ENCODE results near the gene C5orf63. TPM values are rescaled to one million over a fixed set of nuclear protein-coding genes. Genes with fewer than 3 reads are reported as not detected.
"Not testable (repeated sequence)": the region's sequence is repeated elsewhere in the genome, so short reads cannot be mapped to it uniquely, and the experiment has no call there.

Gene C5orf63
- total RNA-seq, 1 donor from 2014 or later = 3.6 TPM

DNA sequence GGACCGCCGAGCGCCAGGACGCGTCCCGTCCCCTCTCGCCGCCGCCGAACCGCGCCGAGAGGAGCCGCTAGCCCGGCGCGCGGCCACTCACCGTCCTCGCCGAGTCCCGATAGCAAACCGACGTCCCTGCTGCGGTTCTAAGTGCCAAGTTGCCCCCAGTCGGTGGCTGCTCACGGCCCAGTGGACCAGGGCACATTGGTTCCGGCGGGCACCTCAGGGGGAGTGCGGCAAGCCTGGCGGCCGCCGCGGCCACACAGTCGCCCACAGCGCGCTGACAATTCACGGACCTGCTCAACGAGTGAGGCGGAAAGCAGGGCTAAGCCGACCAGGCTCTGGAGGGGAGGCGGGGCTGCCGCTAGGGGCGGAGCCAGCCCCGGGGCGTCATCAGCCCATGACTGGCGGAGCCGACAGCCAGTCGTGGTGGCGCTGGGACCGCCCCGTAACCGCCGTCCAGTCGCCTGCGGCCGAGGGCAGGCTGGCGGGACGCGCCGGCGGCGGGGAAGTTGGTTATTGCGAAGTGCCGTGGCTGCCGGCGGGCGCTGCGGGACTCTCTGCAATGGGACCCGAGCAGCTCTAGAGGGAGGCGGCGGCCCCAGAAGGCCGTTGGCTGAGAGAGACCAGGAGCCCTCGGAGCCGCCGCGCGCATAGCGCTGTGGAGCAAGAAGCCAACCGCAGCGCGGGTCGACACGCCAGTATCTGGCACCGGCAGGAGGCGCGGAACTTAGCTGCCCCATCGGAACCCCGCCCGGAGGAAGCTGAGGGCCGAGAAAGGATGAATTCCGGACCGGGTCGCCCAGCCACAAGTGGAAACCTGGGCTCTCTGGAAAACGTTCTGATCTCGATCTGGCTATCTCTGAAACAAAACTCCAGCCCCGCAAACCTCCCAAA is 42.8 kb downstream of the C5orf63 start, which contains the start of gene MARCHF3:
TSS of gene MARCHF3 (minus strand) at position 300 of the 888 bp plus-strand sequence. CDS start 112,387 bp downstream, outside the sequence.
- peak; percentile 91 for DNase-seq

GRCh38 chr5:127029581-127030258 is 43.6 kb downstream of the C5orf63 start:
- no peak for DNase-seq

DNA sequence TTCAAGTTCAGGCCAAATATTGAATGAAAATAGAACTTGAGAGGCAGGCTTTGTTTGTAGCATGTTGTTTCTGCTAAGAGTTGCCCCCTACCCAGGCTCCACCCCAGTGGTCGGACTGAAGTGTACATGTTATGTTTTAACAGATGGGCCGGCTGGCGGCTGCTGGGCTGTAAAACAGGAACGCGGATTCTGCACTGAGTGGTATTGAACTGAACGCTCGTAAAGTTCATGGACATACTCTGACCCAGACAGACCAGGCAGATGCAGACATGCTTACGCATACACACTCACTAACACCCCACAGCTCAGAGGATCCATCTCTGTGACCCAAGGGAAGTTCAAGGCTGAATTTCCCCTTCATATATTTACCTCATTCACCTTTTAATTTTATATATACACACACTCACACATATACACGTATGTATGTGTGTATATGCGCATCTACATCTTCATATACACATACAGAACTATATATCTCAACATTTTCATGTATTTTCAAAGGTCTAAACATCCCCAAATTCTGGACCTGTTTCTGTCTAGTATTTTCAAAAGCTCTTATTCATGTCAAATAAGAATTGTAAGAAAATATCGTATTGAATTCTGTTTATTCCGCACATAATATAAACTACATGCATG is 44.4 kb downstream of the C5orf63 start:
- no peak for DNase-seq

DNA sequence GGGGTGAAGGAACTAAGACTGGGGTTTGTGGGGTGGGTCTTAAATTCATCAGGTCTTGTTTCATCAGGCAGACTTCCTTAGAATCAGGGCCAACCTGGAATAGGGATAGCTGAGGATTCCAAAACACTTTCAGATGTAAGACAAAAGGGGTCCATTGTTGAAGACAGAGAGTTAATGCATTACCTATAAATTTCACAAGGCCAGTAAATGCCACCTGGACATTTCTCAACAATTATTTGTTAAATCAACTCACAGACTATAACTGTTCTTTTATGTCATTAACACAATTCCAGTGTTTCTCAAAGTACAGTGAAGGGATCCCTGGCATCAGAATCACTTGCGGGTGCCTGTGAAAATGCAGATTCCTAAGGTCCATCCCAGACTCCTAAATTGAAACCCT is 45.8 kb downstream of the C5orf63 start:
- DNase-seq = no peak

DNA sequence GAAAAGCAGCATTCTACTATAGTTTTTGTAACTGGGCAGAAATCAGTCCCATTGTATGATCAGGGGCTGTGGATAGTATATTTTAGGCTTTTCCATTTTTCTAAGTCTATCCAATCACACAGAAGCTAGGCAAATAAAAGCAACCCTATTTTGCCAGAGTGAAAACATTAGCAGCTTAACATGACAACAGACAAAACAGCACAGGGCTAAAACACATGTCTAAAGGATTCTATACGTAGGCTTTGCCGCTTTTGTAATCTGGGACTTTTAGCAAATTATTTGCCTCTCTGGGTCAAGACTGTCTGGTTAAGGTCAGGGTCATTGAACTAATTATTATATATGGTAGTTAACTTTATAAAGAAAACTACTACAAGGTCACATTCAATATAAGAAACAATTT is 47.1 kb downstream of the C5orf63 start:
- DNase-seq = no peak

DNA sequence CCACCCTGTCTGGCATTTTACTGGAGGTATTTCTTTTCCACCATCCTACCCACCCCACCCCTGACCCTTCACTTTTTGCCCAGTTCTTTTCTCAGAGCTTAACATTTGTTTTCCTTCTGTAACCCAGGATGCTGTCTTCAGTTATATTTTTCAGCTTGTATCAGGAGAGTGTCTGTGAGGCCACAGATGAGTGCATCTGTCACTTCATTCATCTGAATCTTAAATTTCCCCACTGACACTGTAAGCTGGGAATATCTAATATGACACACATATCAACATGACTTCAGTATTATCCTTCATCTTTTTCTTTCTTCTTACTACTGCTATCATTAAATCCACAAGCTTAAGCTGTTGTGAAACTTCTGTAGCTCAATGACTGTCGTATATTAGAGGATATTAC is 47.8 kb downstream of the C5orf63 start:
- no peak for DNase-seq

- peak; percentile 49 for DNase-seq
Observed at GRCh38 chr5:127024821-127025220, 48.5 kb downstream of the C5orf63 start.

GRCh38 chr5:127023552-127024191 is 49.6 kb downstream of the C5orf63 start:
- DNase-seq = not testable (repeated sequence)

DNA sequence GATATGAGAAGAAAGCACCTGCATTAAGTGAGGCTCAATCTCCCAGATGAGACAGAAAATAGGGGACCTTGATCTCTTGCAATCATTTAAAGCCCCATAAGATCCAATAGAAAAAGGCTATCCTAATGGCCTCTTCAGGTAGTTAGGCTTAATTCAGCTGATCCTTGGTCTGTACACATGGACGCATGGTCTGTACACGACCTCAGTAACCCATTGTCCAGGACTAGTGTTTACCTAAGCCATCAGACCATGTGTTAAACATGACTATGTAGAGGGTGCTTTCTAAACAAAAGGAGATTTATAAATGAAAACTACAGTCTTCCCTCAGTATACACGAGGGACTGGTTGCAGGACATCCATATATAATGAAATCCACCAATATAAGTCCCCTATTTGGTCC is 50.5 kb downstream of the C5orf63 start:
- DNase-seq = no peak

DNA sequence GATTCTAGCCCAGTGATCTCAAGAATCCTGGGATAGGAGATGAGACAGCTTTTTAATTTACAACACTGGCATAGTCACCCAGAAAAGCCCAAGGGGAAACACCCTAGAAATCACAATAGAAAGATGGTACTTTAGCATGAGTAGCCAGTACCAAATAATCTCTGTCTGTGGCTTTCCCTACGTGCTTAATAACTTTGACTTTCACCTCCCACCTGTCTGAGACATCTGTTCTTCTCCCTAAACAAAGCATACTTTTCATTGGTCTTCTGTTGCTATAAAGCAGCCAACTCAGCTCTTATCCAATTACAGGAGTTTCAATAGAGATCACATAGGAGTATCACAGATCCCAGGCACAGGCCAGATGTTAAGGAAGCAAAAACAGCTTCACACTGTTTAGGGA is 53.4 kb downstream of the C5orf63 start:
- DNase-seq = no peak

- not testable (repeated sequence) for DNase-seq
Observed at GRCh38 chr5:127016722-127017121, 56.6 kb downstream of the C5orf63 start.

DNA sequence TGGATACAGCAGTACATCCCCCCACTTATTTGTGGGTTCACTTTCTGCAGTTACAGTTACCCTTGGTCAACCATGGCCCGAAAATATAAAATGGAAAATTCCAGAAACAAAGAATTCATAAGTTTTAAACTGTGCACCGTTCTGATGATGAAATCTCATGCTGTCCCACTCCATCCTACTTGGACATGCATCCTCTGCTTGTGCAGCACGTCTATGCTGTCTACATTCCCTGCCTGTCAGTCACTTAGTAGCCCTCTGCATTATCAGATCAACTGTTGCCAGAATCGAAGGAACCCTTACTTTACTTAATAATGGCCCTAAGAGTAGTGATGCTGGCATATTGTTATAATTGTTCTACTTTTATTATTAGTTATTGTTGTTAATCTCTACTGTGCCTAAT is 57.6 kb downstream of the C5orf63 start:
- no peak for DNase-seq

DNA sequence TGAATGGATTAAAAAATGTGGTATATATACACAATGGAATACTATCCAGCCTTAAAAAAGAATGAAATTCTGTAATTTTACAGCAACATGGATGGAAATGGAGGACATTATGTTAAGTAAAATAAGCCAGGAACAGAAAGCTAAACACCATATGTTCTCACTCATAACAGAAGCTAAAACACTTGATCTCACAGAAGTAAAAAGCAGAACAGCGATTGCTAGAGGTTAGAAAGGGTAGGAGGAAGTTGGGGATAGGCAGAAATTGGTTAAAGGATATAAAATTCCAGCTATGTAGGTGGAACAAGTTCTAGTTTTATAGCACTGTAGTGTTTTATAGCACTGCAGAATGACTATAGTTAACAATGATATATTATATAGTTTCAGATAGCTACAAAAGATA is 58.7 kb downstream of the C5orf63 start:
- DNase-seq = no peak

DNA sequence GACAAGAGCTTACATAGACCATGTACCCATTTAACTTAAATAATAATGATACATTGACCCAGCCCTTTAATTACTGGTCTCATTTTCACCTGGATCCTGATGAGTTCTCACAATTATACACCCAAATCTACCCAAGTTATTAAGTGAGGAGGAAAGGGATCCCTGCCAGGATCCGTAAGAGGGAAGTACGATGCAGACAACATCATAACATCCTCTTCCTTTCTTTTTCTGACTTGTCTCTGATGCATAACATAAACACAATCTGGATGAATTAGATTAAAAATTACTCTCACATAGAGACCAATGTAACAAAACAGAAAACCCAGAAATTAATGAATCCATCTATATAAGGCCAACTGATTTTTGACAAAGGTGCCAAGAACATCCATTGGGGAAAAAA is 59.9 kb downstream of the C5orf63 start:
- no peak for DNase-seq

DNA sequence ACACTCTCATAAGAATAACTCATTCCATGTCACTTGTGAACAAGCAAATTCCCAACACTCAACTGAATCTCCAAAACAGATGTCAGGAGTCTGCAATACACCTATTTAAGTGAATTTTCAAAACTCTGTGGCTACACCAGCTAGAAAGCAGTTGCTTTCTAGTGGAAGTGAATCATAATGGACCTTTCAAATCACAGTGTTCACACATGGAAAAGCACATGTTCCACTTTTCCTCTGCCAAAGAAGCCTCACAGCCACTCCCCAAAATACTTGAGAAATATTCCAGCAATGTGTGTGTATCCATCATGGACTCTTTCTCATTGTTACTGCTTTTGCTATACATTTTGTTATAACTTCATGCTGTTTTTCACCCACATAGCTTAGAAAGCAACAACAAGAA is 60.4 kb downstream of the C5orf63 start:
- no peak for DNase-seq

DNA sequence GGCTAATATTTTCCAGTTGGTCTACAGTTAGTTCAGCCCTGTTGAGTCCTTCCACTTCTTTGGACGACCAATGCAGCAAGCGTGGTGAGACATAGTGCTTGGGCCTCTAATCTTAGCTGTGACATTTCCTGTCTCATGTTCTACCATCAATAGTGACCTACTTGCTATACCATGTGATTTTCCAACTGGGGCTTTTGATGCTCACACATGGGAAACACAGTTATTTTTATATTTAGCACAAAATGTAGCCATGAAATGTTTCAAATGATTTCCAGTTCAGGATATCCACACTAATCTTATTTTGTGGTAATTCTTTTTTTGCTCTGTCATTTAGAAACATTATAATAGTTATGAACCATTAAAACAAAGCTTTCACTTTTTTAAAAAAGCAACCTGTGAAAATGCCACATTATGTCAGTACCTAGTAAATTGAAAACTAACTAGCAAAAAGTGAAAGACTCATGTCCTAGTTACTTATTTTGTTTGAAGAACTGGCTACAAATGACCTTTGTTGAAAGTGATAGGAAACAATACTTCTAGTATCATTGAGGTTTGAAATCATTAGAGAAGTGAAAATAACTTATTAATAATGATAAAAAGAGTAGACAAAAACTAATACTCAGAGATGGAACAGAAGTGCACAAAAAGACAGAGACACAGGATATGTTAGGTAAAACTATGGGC is 61.2 kb downstream of the C5orf63 start:
- no peak for DNase-seq

- DNase-seq = no peak
Observed at GRCh38 chr5:127011153-127011552, 62.1 kb downstream of the C5orf63 start.

- DNase-seq = no peak
Observed at GRCh38 chr5:127010362-127010761, 62.9 kb downstream of the C5orf63 start.

GRCh38 chr5:127009784-127010183 is 63.5 kb downstream of the C5orf63 start:
- DNase-seq = no peak

GRCh38 chr5:127008300-127008975 is 64.9 kb downstream of the C5orf63 start:
- DNase-seq = no peak

DNA sequence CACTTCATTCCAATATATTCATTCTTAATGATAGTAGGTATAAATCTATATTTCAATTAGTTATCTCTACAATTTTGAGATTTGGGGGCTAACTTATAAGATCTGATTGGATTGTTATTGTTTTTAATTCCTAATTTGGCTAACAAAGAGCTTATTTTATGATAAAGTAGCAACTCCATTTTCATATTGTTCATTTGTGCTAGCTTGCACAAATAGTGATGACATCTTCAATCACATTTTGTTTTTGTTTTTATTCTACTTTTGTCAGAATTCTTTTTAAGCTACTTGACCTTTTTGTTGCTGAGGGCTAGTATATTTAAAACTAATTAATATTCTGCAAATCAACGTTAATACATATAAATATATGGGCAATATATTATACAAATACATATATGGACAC is 65.8 kb downstream of the C5orf63 start:
- no peak for DNase-seq
